NCI-H82 treated with DMSO at 0.1 percent for 48 hours (cell line): ENCODE measurements around the gene PLD3.
"Not testable (repeated sequence)": the region's sequence is repeated elsewhere in the genome, so short reads cannot be mapped to it uniquely, and the experiment has no call there.

ENCODE experiments used
- DNase-seq: peaks from one replicate; lab custom pipeline; 2025; ENCODE audit not compliant: unreplicated experiment; lab: John Stamatoyannopoulos, UW

The PLD3 gene

GRCh38 chr19:40363069-40363468 lies 14.6 kb downstream of the PLD3 start:
- DNase-seq: no peak

- DNase-seq: no peak
Observed at GRCh38 chr19:40365010-40365409, 16.5 kb downstream of the PLD3 start.

GRCh38 chr19:40365613-40366401 lies 17.3 kb downstream of the PLD3 start:
- DNase-seq: peak; percentile 34

GRCh38 chr19:40366697-40367561 lies 18.4 kb downstream of the PLD3 start:
- no peak for DNase-seq

GRCh38 chr19:40367577-40368434 lies 19.3 kb downstream of the PLD3 start:
- peak; percentile 87 for DNase-seq

GRCh38 chr19:40369797-40370196 lies 21.3 kb downstream of the PLD3 start:
- no peak for DNase-seq

GRCh38 chr19:40370253-40370652 lies 21.8 kb downstream of the PLD3 start:
- not testable (repeated sequence) for DNase-seq

GRCh38 chr19:40370997-40371801 lies 22.7 kb downstream of the PLD3 start:
- DNase-seq: no peak

GRCh38 chr19:40371802-40372122 lies 23.3 kb downstream of the PLD3 start:
- DNase-seq: no peak

- no peak for DNase-seq
Observed at GRCh38 chr19:40374084-40374483, 25.6 kb downstream of the PLD3 start.

GRCh38 chr19:40376286-40376862 lies 27.9 kb downstream of the PLD3 start:
- DNase-seq: no peak

- DNase-seq: no peak
Observed at GRCh38 chr19:40377876-40378385, 29.4 kb downstream of the PLD3 start.

GRCh38 chr19:40378509-40378908 lies 30.0 kb downstream of the PLD3 start:
- DNase-seq: no peak

GRCh38 chr19:40379446-40380198 lies 31.1 kb downstream of the PLD3 start:
- DNase-seq: no peak

GRCh38 chr19:40380199-40381037 lies 31.9 kb downstream of the PLD3 start:
- DNase-seq: no peak

- no peak for DNase-seq
Observed at GRCh38 chr19:40381321-40381720, 32.8 kb downstream of the PLD3 start.

GRCh38 chr19:40383668-40384248 lies 35.3 kb downstream of the PLD3 start:
- no peak for DNase-seq

- no peak for DNase-seq
Observed at GRCh38 chr19:40387155-40387554, 38.7 kb downstream of the PLD3 start.
